Nephron (organoid): ENCODE measurements around the gene NOL4L.
A peak's percentile ranks its signal among the peaks of the same experiment; 100 is the strongest.

ENCODE experiments used
- H3K27ac Mint-ChIP-seq, 3 experiments: 2 replicates each; pipeline ENCODE4 v1.8.0; 2020; ENCODE audit warnings: mixed read lengths in 3 of 3, mild to moderate bottlenecking in 2 of 3, moderate library complexity in 1 of 3
- H3K27me3 Mint-ChIP-seq: 2 replicates; pipeline ENCODE4 v1.8.0; 2021; ENCODE audit warnings: low read depth, mild to moderate bottlenecking, moderate library complexity, mixed read lengths
- H3K36me3 Mint-ChIP-seq: 2 replicates; pipeline ENCODE4 v1.8.0; 2020; ENCODE audit warnings: low read depth, mixed read lengths
- H3K4me1 Mint-ChIP-seq: 2 replicates; pipeline ENCODE4 v1.8.0; 2020; ENCODE audit warnings: mixed read lengths
- H3K4me3 Mint-ChIP-seq, 3 experiments: 2 replicates each; pipeline ENCODE4 v1.8.0; 2020; ENCODE audit warnings: mild to moderate bottlenecking in 3 of 3, mixed read lengths in 3 of 3, moderate library complexity in 2 of 3
- H3K9me3 Mint-ChIP-seq: 2 replicates; pipeline ENCODE4 v1.8.0; 2020; ENCODE audit warnings: mixed read lengths
- TF ChIP-seq, protein P1 (sequence below), 3 experiments: fragments of 200-600 bp; sonication (generic); IDR thresholded peaks; one replicate each; pipeline ENCODE4 v1.5.0; 2021; ENCODE audit warnings: antibody characterized with exemption in 3 of 3; ENCODE audit not compliant: unreplicated experiment in 3 of 3

Gene NOL4L

DNA sequence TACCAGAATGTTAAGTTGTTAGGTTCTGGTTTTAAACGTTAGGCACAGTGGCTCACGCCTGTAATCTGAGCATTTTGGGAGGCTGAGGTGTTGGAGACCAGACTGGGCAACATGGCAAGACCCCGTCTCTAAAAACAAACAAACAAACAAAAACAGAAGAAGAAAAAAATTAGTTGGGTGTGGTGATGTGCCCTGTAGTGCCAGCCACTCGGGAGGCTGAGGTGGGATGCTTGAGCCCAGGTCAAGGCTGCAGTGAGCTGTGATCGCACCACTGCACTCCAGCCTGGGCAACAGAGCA, 19.4 kb downstream of the NOL4L start:
- no peaks in the 10 kb centered on the region for H3K27me3 Mint-ChIP-seq
- no peak overlapping the region for H3K4me3 Mint-ChIP-seq
- no peaks in the 10 kb centered on the region for H3K36me3 Mint-ChIP-seq
- H3K27ac Mint-ChIP-seq, result peak overlapping the region in 2 of 3 experiments; percentile 24 to 59
- no peaks in the 10 kb centered on the region for H3K9me3 Mint-ChIP-seq
- peaks cover 37% of the 10 kb centered on the region for H3K4me1 Mint-ChIP-seq
- TF ChIP-seq, protein P1, sequence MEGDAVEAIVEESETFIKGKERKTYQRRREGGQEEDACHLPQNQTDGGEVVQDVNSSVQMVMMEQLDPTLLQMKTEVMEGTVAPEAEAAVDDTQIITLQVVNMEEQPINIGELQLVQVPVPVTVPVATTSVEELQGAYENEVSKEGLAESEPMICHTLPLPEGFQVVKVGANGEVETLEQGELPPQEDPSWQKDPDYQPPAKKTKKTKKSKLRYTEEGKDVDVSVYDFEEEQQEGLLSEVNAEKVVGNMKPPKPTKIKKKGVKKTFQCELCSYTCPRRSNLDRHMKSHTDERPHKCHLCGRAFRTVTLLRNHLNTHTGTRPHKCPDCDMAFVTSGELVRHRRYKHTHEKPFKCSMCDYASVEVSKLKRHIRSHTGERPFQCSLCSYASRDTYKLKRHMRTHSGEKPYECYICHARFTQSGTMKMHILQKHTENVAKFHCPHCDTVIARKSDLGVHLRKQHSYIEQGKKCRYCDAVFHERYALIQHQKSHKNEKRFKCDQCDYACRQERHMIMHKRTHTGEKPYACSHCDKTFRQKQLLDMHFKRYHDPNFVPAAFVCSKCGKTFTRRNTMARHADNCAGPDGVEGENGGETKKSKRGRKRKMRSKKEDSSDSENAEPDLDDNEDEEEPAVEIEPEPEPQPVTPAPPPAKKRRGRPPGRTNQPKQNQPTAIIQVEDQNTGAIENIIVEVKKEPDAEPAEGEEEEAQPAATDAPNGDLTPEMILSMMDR (IDR thresholded peaks at IDR 0.05; ENCODE audit: unreplicated experiment in 3 of 3), result no peak

DNA sequence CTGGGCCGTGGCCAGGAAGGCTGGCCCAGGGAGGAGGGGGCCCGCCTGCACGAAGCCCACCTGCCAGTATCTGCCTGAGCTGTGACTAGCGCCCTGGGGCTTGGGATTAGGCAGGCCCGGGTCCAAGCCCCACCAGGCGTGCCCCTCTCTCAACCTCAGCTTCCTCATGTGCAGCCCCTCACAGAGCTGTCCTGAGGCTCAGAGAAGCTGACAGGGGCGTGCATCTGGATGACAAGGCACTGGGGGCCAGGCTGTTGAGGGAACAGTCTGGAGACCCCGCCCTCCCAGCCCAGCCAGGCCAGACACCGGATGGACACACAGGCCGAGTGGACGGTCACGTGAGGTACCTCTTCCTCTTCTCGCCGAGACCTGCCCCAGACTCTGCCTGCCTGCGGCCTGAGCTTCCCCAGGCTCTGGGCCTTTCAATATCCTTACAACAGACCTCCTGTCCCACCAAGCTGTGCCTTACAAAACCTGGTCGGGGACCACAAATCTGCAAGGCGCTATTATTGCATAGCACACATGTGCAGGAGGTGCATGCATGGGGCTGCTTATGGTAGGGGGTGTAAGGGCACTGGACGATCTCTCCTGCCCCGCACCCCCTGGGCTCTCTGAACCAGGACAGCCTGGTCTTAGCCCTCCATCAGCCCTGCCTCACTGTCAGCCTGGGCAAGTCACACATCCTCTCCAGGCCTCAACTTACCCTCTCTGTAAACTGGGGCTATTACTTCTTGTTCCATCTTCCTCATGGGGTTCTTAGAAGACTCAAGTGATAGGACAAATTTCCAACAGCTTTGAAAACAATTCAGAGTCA, 20.0 kb downstream of the NOL4L start:
- Mint-ChIP-seq H3K9me3 (no peaks in the 10 kb centered on the region), H3K27me3 (no peaks in the 10 kb centered on the region), H3K4me3 (no peak overlapping the region), H3K4me1 (peaks cover 38% of the 10 kb centered on the region), H3K36me3 (no peaks in the 10 kb centered on the region), H3K27ac (peak overlapping the region in 2 of 3 experiments; percentile 24 to 59)
- TF ChIP-seq, protein P1 (IDR thresholded peaks at IDR 0.05; ENCODE audit: unreplicated experiment in 3 of 3), result no peak

DNA sequence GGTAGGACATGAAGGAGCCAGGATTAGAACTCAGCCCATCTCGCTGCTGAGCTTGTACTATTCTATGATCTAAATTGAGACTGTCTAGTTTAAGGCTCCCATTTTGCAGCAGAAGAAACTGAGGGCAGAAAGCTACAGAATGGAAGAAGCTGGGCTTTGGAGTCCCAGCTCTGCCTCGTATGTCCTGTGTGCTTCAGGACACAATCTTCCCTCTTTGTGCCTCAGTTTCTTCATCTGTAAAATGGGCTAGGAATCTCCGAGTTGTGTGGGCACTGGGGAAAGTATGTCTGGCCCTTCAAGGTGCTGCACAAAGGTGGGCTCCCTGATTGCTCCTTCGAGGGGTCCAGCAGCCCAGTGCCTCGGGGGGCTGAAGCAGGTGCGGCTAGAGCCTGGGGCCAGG, 20.7 kb downstream of the NOL4L start:
- Mint-ChIP-seq H3K4me3 (no peak overlapping the region), H3K4me1 (peaks cover 34% of the 10 kb centered on the region), H3K36me3 (no peaks in the 10 kb centered on the region), H3K9me3 (no peaks in the 10 kb centered on the region), H3K27me3 (peaks cover under 1% of the 10 kb centered on the region), H3K27ac (no peak overlapping the region)
- TF ChIP-seq, protein P1 (IDR thresholded peaks at IDR 0.05; ENCODE audit: unreplicated experiment in 3 of 3), result no peak

- H3K4me3 Mint-ChIP-seq, result no peak overlapping the region
- no peaks in the 10 kb centered on the region for H3K36me3 Mint-ChIP-seq
- peaks cover 35% of the 10 kb centered on the region for H3K4me1 Mint-ChIP-seq
These were observed 21.5 kb downstream of the NOL4L start for GRCh38 chr20:32563311-32564272.

DNA sequence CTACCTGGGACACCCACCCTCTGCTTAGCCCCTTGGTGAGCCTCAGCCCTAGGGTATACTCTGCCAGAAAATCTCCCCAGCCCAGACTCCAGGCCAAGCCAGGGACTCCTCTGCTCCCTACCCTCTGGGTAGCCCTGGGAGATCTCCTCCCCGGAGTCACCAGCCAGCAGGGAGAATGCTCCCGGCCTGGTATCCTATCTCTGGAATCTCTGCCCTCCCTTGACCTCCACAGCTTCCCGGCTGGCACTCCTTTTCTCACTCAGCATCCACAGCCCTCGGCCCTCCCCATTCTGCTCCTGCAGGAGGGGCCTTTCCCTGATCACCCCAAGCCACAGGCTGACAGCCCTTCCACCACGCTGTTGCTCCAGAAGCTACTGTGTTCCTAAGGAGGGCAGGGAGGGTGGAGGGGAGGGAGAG, 22.6 kb downstream of the NOL4L start:
- Mint-ChIP-seq H3K4me1 (peaks cover 41% of the 10 kb centered on the region), H3K4me3 (no peak overlapping the region), H3K36me3 (no peaks in the 10 kb centered on the region), H3K27me3 (peaks cover 4% of the 10 kb centered on the region), H3K9me3 (no peaks in the 10 kb centered on the region), H3K27ac (peak overlapping the region; percentile 40 to 66 (median 57))
- TF ChIP-seq, protein P1 (IDR thresholded peaks at IDR 0.05; ENCODE audit: unreplicated experiment in 3 of 3), result no peak

More at GRCh38 chr20:32563311-32564272, 21.5 kb downstream of the NOL4L start:
- TF ChIP-seq, protein P1 (IDR thresholded peaks at IDR 0.05; ENCODE audit: unreplicated experiment in 3 of 3), result no peak
- Mint-ChIP-seq H3K9me3 (no peaks in the 10 kb centered on the region), H3K27ac (peak overlapping the region in 1 of 3 experiments; percentile 29), H3K27me3 (peaks cover 4% of the 10 kb centered on the region)
